Body of pancreas (tissue), 4 donors: ENCODE results near the gene SEL1L3. TPM values are rescaled to one million over a fixed set of nuclear protein-coding genes. Genes with fewer than 3 reads are reported as not detected.

Experiments used
- ATAC-seq: fragments of 150-250 bp; one replicate; pipeline ENCODE4 v1.9.1; 2016
- DNase-seq, 4 donors: peaks; one replicate each; pipeline ENCODE4 v3.0.0-alpha.2; 2019
- H3K27ac ChIP-seq, 4 donors: fragments of 200-600 bp; sonication (generic); 1 replicate in 3 of 4; 2 replicates in 1 of 4; pipeline versions ENCODE4 v1.5.1 to v1.6.1; 2016 to 2019; ENCODE audit warnings: mild to moderate bottlenecking in 1 of 4, mixed read lengths in 1 of 4, moderate library complexity in 1 of 4
- H3K27me3 ChIP-seq, 2 donors: fragments of 200-600 bp; sonication (generic); one replicate each; pipeline ENCODE4 v1.6.0; 2016; ENCODE audit warnings: mild to moderate bottlenecking in 1 of 2
- H3K36me3 ChIP-seq, 2 donors: fragments of 200-600 bp; sonication (generic); replicated peaks in 1 of 2; 2 replicates each; pipeline ENCODE4 v1.5.1; 2016; ENCODE audit warnings: low read depth in 2 of 2; ENCODE audit not compliant: insufficient read depth in 1 of 2
- H3K4me1 ChIP-seq: fragments of 200-600 bp; sonication (generic); one replicate; pipeline ENCODE4 v1.6.0; 2016
- H3K4me3 ChIP-seq, 2 donors: fragments of 200-600 bp; sonication (generic); 1 replicate in 1 of 2; 2 replicates in 1 of 2; pipeline ENCODE4 v1.5.1; 2016 to 2019
- H3K9me3 ChIP-seq, 3 donors: fragments of 200-600 bp; sonication (generic); 1 replicate in 2 of 3; 2 replicates in 1 of 3; pipeline ENCODE4 v1.5.1; 2016
- POLR2A ChIP-seq, 3 donors: fragments of 450-650 bp; IDR thresholded peaks; one replicate each; pipeline ENCODE4 v1.6.1; 2016; ENCODE audit warnings: antibody characterized with exemption in 3 of 3, mild to moderate bottlenecking in 2 of 3
- whole genome bisulfite sequencing, 2 donors: methylation state at CpG; one replicate each; pipeline ENCODE4 v1.1.5; 2017; 5-methylcytosine and 5-hydroxymethylcytosine counted together
- intact Hi-C: fragments of 100-400 bp; cut with DNase I; formaldehyde crosslinking; loops from one replicate; pipeline ENCODE4 v1.15.1; 2023
- total RNA-seq, 2 donors: library from RNA; depleted of rRNA; stranded (reverse); fragments of >200 nt; gene quantifications; one replicate each; pipeline ENCODE4 v1.1.0, GENCODE V29; 2016
- TF ChIP-seq, protein P1 (sequence below), 7 experiments: fragments of 450-650 bp in 4 of 7; fragments of 200-600 bp in 3 of 7; sonication (generic) in 3 of 7; IDR thresholded peaks; one replicate each; pipeline ENCODE4 v1.5.1; 2016 to 2019; ENCODE audit warnings: antibody characterized with exemption in 7 of 7

SEL1L3 gene
- total RNA-seq, 2 donors from 2014 or later: 32.3 to 64.1 TPM

DNA sequence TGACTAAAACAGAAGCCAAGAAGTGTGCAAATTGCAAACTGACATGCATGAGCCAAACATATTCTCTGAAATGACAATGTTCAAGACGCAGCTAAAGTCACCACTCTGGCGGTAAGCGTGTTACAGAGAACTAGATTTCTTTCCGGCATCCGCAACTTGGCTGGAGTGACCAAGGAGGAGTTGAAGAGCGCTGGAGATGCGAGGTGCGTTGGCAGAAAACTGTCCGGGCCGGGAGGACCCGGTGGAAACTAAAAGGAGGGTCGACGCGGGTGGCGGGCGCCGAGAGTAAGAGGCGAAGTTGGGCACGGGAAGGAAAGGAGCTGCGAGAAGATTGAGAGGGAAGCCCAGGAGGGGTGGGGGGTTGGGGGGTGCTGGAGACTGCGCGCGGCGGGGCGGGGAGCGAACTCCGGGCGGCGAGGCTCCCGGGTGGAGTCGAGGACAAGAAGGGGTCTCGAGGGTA is 807 bp downstream of the SEL1L3 start:
- peak overlapping the region; percentile 78 to 96 (median 88) for H3K27ac ChIP-seq
- intact Hi-C loops: no loop called here
- ATAC-seq: peak; percentile 15
- WGBS, 2 donors: 0 to 2% methylated on average over 26 to 32 of the region's 32 CpGs
- no peaks in the 10 kb centered on the region for H3K27me3 ChIP-seq
- TF ChIP-seq POLR2A (IDR thresholded peaks at IDR 0.05): peak in 2 of 3 donors; percentile 29 to 34
- TF ChIP-seq, protein P1, sequence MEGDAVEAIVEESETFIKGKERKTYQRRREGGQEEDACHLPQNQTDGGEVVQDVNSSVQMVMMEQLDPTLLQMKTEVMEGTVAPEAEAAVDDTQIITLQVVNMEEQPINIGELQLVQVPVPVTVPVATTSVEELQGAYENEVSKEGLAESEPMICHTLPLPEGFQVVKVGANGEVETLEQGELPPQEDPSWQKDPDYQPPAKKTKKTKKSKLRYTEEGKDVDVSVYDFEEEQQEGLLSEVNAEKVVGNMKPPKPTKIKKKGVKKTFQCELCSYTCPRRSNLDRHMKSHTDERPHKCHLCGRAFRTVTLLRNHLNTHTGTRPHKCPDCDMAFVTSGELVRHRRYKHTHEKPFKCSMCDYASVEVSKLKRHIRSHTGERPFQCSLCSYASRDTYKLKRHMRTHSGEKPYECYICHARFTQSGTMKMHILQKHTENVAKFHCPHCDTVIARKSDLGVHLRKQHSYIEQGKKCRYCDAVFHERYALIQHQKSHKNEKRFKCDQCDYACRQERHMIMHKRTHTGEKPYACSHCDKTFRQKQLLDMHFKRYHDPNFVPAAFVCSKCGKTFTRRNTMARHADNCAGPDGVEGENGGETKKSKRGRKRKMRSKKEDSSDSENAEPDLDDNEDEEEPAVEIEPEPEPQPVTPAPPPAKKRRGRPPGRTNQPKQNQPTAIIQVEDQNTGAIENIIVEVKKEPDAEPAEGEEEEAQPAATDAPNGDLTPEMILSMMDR (IDR thresholded peaks at IDR 0.05): no peak
- H3K4me1 ChIP-seq: peaks cover 52% of the 10 kb centered on the region
- H3K9me3 ChIP-seq: no peaks in the 10 kb centered on the region
- DNase-seq: peak; percentile 22 to 45 (median 36)
- H3K36me3 ChIP-seq: no peaks in the 10 kb centered on the region
- H3K4me3 ChIP-seq: peak overlapping the region; percentile 35 to 56

DNA sequence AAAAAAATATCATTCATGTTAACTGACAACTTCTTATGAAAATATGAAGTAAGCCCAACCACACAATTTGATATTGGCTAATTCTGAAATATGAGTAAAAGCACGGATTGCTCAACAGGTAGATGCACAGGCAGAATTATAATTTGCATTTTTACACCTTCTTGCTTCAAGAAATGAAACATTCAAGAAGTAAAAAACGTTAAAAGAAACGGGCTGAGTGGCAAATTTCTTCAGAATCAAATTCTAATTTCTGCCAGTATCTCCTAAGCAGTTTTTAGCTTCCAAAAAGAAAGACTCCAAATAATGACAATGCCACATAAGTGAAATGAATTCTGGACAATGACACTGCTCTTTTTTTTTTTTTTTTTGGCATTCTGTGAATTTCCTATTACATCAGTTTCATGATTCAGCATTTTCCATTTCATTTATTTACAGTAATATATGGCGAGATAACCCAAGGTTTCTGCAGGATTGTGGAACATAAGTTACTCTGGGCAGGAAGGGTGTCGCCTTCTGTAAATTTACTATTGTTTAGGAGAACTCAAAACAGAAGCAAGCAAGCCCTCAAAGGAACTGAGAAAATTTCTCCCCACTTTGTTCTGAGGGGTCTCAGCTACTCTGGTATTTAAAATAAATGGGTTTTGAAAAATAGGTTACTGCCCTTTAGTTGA is 1.4 kb downstream of the SEL1L3 start:
- 8 to 10% methylated on average over 5 of the region's 5 CpGs for WGBS, 2 donors
- no peaks in the 10 kb centered on the region for H3K27me3 ChIP-seq
- no peaks in the 10 kb centered on the region for H3K36me3 ChIP-seq
- TF ChIP-seq, protein P1 (IDR thresholded peaks at IDR 0.05): peak in 1 of 7 experiments; percentile 8
- peak in 2 of 3 donors; percentile 23 to 58 for TF ChIP-seq POLR2A (IDR thresholded peaks at IDR 0.05)
- intact Hi-C loops: no loop called here
- peak overlapping the region; percentile 78 to 96 (median 88) for H3K27ac ChIP-seq
- ATAC-seq (peak; percentile 20), DNase-seq (no peak)
- H3K9me3 ChIP-seq: no peaks in the 10 kb centered on the region
- peaks cover 56% of the 10 kb centered on the region for H3K4me1 ChIP-seq
- peak overlapping the region in 1 of 2 donors; percentile 35 for H3K4me3 ChIP-seq

DNA sequence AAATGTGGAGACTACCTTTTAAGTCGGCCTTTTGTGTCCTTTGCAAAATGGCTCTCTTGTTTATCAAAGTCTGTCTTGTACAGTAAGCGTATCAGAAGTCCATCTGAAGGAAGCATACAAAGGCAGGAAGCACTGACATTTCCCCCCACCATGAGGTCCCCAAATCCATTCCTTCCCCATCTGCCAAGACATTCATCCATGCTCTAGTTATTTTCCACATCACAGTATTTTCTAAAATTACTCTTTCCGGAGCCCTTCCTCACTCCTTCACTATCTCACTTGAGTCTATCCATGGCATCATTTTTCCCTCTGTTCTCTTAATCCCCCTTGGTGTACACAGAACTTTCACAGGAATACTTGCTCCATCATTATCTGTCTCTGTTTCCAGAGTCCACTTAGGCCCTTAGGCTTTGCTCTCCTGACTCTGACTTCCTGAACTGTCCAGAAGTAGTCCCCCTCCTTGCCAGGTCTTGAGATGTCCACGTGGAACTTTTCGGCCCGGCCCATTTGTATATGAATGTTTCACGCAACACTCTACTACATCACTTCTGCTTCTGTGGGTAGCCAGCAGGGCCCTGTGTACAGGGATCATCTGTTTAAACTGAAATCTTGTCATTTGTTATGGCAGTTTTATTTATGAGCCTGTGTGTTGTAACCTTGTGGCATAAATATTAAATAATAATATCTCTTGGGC is 2.1 kb downstream of the SEL1L3 start:
- no peak for TF ChIP-seq POLR2A (IDR thresholded peaks at IDR 0.05)
- TF ChIP-seq, protein P1 (IDR thresholded peaks at IDR 0.05): no peak
- no peaks in the 10 kb centered on the region for H3K27me3 ChIP-seq
- H3K4me3 ChIP-seq: no peak overlapping the region
- intact Hi-C loops: no loop called here
- peaks cover 58% of the 10 kb centered on the region for H3K4me1 ChIP-seq
- no peaks in the 10 kb centered on the region for H3K36me3 ChIP-seq
- no peaks in the 10 kb centered on the region for H3K9me3 ChIP-seq
- peak overlapping the region in 3 of 4 donors; percentile 78 to 96 (median 86) for H3K27ac ChIP-seq
- DNase-seq: peak in 2 of 4 donors; percentile 14 to 58
- 65% methylated on average over 7 of the region's 7 CpGs for WGBS, 2 donors
- ATAC-seq: no peak

DNA sequence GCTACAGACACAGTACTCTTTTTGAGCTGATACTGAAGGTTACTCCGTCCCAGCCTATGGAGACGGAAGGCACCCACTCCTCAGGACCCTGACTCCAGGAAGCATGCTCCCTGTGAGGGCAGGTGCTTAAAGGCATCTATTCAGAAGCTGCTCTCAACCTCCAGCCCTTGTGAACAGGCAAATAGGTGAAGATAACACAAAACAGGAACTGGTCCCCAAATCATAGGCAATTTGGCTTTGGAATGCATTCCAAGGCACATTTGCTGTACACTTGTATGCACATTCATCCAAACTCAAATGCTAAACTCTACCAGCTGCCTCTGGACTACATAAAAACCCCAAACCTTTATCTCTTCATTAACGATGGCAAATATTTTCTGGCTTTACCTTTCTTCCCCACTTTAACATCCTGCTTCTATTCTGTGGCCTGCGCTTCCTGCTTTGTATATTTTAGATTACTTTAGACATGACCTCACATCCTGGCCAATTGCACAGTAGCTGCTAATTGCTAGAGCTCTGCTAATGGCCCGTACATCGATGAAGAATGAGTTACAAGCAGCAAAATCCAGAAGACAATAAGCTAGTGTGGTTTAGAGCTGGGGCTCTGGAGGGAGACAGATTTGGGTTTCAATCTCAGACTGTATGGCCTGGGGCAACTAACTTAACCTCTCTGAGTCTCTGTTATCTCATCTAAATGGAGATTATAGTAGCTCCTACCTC is 3.2 kb downstream of the SEL1L3 start:
- Histone ChIP-seq H3K27ac (peak overlapping the region in 3 of 4 donors; percentile 40 to 96 (median 66)), H3K9me3 (no peaks in the 10 kb centered on the region), H3K4me3 (no peak overlapping the region), H3K36me3 (no peaks in the 10 kb centered on the region), H3K4me1 (peaks cover 62% of the 10 kb centered on the region), H3K27me3 (no peaks in the 10 kb centered on the region)
- no peak for ATAC-seq
- no peak for TF ChIP-seq POLR2A (IDR thresholded peaks at IDR 0.05)
- TF ChIP-seq, protein P1 (IDR thresholded peaks at IDR 0.05): no peak
- intact Hi-C loops: no loop called here
- 27 to 46% methylated on average over 6 of the region's 6 CpGs for WGBS, 2 donors
- no peak for DNase-seq
